HepG2 (cell line): ENCODE data around the gene COX7C. TPM values are rescaled to one million over a fixed set of nuclear protein-coding genes. Genes with fewer than 3 reads are reported as not detected.

ENCODE experiments used
- AFF4 ChIP-seq: sonication (generic); formaldehyde crosslinking; IDR thresholded peaks from 2 replicates; pipeline ENCODE4 v1.4.0; 2020; ENCODE audit warnings: missing genetic modification reagents
- BCLAF1 ChIP-seq: fragments of 450-650 bp; IDR thresholded peaks from 2 replicates; pipeline ENCODE4 v1.6.1; 2017; ENCODE audit warnings: mild to moderate bottlenecking
- GATA4 ChIP-seq: sonication (generic); IDR thresholded peaks from 2 replicates; pipeline ENCODE4 v1.6.1; 2016; ENCODE audit warnings: antibody characterized with exemption, low read depth, borderline replicate concordance
- GFI1 ChIP-seq: sonication (generic); formaldehyde crosslinking; IDR thresholded peaks from 2 replicates; pipeline ENCODE4 v1.5.0; 2020; ENCODE audit warnings: missing genetic modification reagents, mild to moderate bottlenecking, borderline replicate concordance
- ISX ChIP-seq: sonication (generic); formaldehyde crosslinking; conservative IDR thresholded peaks from 2 replicates; pipeline ENCODE4 v1.5.0; 2020; ENCODE audit warnings: missing genetic modification reagents
- NFATC3 ChIP-seq: sonication (generic); formaldehyde crosslinking; IDR thresholded peaks from 2 replicates; pipeline ENCODE4 v1.5.1; 2020; ENCODE audit warnings: mild to moderate bottlenecking, missing genetic modification reagents
- RARG ChIP-seq: sonication (generic); formaldehyde crosslinking; IDR thresholded peaks from 2 replicates; pipeline ENCODE4 v1.4.0; 2020; ENCODE audit warnings: low read depth, mild to moderate bottlenecking, missing genetic modification reagents
- RXRB ChIP-seq: IDR thresholded peaks from 2 replicates; pipeline ENCODE4 v1.6.1; 2016; ENCODE audit warnings: borderline replicate concordance, missing genetic modification reagents, missing compliant biosample characterization
- SMAD3 ChIP-seq: sonication (generic); formaldehyde crosslinking; IDR thresholded peaks from 2 replicates; pipeline ENCODE4 v1.4.0; 2020; ENCODE audit warnings: missing genetic modification reagents
- TFAP4 ChIP-seq: sonication (generic); IDR thresholded peaks from 2 replicates; pipeline ENCODE4 v1.6.1; 2016; ENCODE audit warnings: low read depth, borderline replicate concordance
- U2AF2 ChIP-seq: fragments of 200-400 bp; formaldehyde crosslinking; IDR thresholded peaks from 2 replicates; pipeline ENCODE4 v1.6.1; 2017; ENCODE audit warnings: low read depth, mild to moderate bottlenecking, low read length
- ZBTB42 ChIP-seq: sonication (generic); formaldehyde crosslinking; IDR thresholded peaks from 2 replicates; pipeline ENCODE4 v1.5.0; 2020; ENCODE audit warnings: mild to moderate bottlenecking, missing genetic modification reagents
- ZNF20 ChIP-seq: sonication (generic); formaldehyde crosslinking; IDR thresholded peaks from 2 replicates; pipeline ENCODE4 v1.4.0; 2020; ENCODE audit warnings: mild to moderate bottlenecking, moderate library complexity, missing genetic modification reagents
- ZNF235 ChIP-seq: sonication (generic); formaldehyde crosslinking; IDR thresholded peaks from 2 replicates; pipeline ENCODE4 v1.8.1; 2023; ENCODE audit warnings: mild to moderate bottlenecking, missing genetic modification reagents, borderline replicate concordance
- ZNF264 ChIP-seq: sonication (generic); formaldehyde crosslinking; IDR thresholded peaks from 2 replicates; pipeline ENCODE4 v1.4.0; 2020; ENCODE audit warnings: missing genetic modification reagents
- ZNF275 ChIP-seq: sonication (generic); formaldehyde crosslinking; IDR thresholded peaks from 2 replicates; pipeline ENCODE4 v1.8.0; 2022; ENCODE audit warnings: missing genetic modification reagents, mild to moderate bottlenecking, inconsistent platforms, borderline replicate concordance
- ZNF576 ChIP-seq: sonication (generic); formaldehyde crosslinking; IDR thresholded peaks from 2 replicates; pipeline ENCODE4 v1.4.0; 2020; ENCODE audit warnings: mild to moderate bottlenecking, missing genetic modification reagents
- polyA plus RNA-seq, 8 experiments: library from polyadenylated mRNA; depleted of rRNA in 3 of 8; stranded (reverse) in 7 of 8; unstranded in 1 of 8; fragments of >200 nt; fragmentation: Illumina TruSeq in 4 of 8; extraction: Trizol in 4 of 8; gene quantifications; 2 replicates each; pipeline versions ENCODE4 v1.2.1 to v1.2.3, GENCODE V29; 2011 to 2016; ENCODE audit warnings: low read depth in 4 of 8, missing spikeins in 1 of 8, mixed read lengths in 1 of 8; ENCODE audit not compliant: insufficient read depth in 1 of 8
- total RNA-seq, 5 experiments: library from RNA; depleted of rRNA; stranded (reverse); fragments of >200 nt; fragmentation: Illumina TruSeq; extraction: Trizol; gene quantifications; 2 replicates each; pipeline ENCODE4 v1.2.3, GENCODE V29; 2016; ENCODE audit warnings: low read depth in 1 of 5
- TF ChIP-seq, protein P1 (sequence below): IDR thresholded peaks from 2 replicates; pipeline ENCODE4 v1.6.1; 2016; ENCODE audit warnings: low read depth, control low read depth

COX7C gene
- total and polyA plus RNA-seq, 2 of the 13 experiments (the other 11 are each of a cell fraction or from before 2014, with no cell fraction given) = 538 to 635 TPM

GRCh38 chr5:86617756-86618576 lies at the start of gene COX7C (continued):
- TF ChIP-seq AFF4 (CRISPR knock-in tag) (no peak), BCLAF1 (no peak), ZNF576 (CRISPR knock-in tag) (no peak), TFAP4 (no peak), ZBTB42 (no peak), ISX (CRISPR knock-in tag) (no peak), NFATC3 (CRISPR knock-in tag) (no peak), ZNF275 (CRISPR knock-in tag) (no peak), GATA4 (no peak), SMAD3 (peak; percentile 40), ZNF235 (CRISPR knock-in tag) (no peak), GFI1 (CRISPR knock-in tag) (peak; percentile 68; the same call in 1 of the 2 replicates), RXRB (peak; percentile 9; the same call in 1 of the 2 replicates), ZNF264 (CRISPR knock-in tag) (peak; percentile 23; the same call in 1 of the 2 replicates), ZNF20 (CRISPR knock-in tag) (no peak), U2AF2 (no peak), RARG (CRISPR knock-in tag) (peak; percentile 64; the same call in 1 of the 2 replicates)
- TF ChIP-seq, protein P1, sequence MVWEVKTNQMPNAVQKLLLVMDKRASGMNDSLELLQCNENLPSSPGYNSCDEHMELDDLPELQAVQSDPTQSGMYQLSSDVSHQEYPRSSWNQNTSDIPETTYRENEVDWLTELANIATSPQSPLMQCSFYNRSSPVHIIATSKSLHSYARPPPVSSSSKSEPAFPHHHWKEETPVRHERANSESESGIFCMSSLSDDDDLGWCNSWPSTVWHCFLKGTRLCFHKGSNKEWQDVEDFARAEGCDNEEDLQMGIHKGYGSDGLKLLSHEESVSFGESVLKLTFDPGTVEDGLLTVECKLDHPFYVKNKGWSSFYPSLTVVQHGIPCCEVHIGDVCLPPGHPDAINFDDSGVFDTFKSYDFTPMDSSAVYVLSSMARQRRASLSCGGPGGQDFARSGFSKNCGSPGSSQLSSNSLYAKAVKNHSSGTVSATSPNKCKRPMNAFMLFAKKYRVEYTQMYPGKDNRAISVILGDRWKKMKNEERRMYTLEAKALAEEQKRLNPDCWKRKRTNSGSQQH (CRISPR knock-in tag) = 0 out of 2 replicates have a peak, but pooled peaks have one; percentile 42
